Choroid plexus epithelial cell (primary cell): ENCODE results near the gene JPH3.

ENCODE experiments used
- DNase-seq: peaks from one replicate; pipeline ENCODE4 v3.0.0-alpha.2; 2010; ENCODE audit warnings: low read depth
- H3K4me3 ChIP-seq: 2 replicates; pipeline ENCODE4 v1.5.1; 2011; ENCODE audit warnings: low read depth, mild to moderate bottlenecking, control low read depth, low read length, moderate library complexity
- CTCF ChIP-seq: conservative IDR thresholded peaks from 2 replicates; pipeline ENCODE4 v1.5.1; 2011; ENCODE audit warnings: low read depth, mild to moderate bottlenecking, control low read depth, inconsistent platforms, low read length, moderate library complexity

JPH3 gene

GRCh38 chr16:87695534-87695933 is 93.2 kb downstream of the JPH3 start:
- no peak overlapping the region for H3K4me3 ChIP-seq
- TF ChIP-seq CTCF, result no peak
- DNase-seq, result no peak

GRCh38 chr16:87696726-87697125 is 94.4 kb downstream of the JPH3 start:
- DNase-seq, result no peak
- TF ChIP-seq CTCF, result no peak
- no peak overlapping the region for H3K4me3 ChIP-seq

- DNase-seq, result no peak
- no peak for TF ChIP-seq CTCF
- no peak overlapping the region for H3K4me3 ChIP-seq
Observed at GRCh38 chr16:87697256-87697655, 94.9 kb downstream of the JPH3 start.

- DNase-seq, result no peak
- TF ChIP-seq CTCF, result no peak
- H3K4me3 ChIP-seq, result no peak overlapping the region
Observed at GRCh38 chr16:87697792-87698191, 95.5 kb downstream of the JPH3 start.

GRCh38 chr16:87698241-87698640 is 95.9 kb downstream of the JPH3 start:
- no peak for DNase-seq
- no peak for TF ChIP-seq CTCF
- no peak overlapping the region for H3K4me3 ChIP-seq

GRCh38 chr16:87698676-87699199 is 96.4 kb downstream of the JPH3 start:
- no peak overlapping the region for H3K4me3 ChIP-seq
- TF ChIP-seq CTCF, result no peak
- no peak for DNase-seq

- no peak overlapping the region for H3K4me3 ChIP-seq
- TF ChIP-seq CTCF, result no peak
- DNase-seq, result no peak
Observed at GRCh38 chr16:87700406-87701077, 98.2 kb downstream of the JPH3 start.
